ENCODE data around the gene PRXL2B. TPM values are rescaled to one million over a fixed set of nuclear protein-coding genes. Genes with fewer than 3 reads are reported as not detected.

Gene PRXL2B
- total RNA-seq, 1 donor from 2014 or later = 12.7 TPM

- no peak for ATAC-seq
Observed at GRCh38 chr1:2601721-2602303, 15.2 kb downstream of the PRXL2B start.

GRCh38 chr1:2602311-2602835, 15.8 kb downstream of the PRXL2B start:
- ATAC-seq = no peak

GRCh38 chr1:2602866-2603520, 16.4 kb downstream of the PRXL2B start:
- ATAC-seq = no peak

- ATAC-seq = no peak
Observed at GRCh38 chr1:2603521-2604155, 17.1 kb downstream of the PRXL2B start.

- ATAC-seq = no peak
Observed at GRCh38 chr1:2604156-2604843, 17.7 kb downstream of the PRXL2B start.

GRCh38 chr1:2604844-2605508, 18.4 kb downstream of the PRXL2B start:
- no peak for ATAC-seq

GRCh38 chr1:2605509-2606395, 19.2 kb downstream of the PRXL2B start:
- ATAC-seq = no peak

- no peak for ATAC-seq
Observed at GRCh38 chr1:2606396-2606880, 19.9 kb downstream of the PRXL2B start.

- no peak for ATAC-seq
Observed at GRCh38 chr1:2606881-2607621, 20.5 kb downstream of the PRXL2B start.

- no peak for ATAC-seq
Observed at GRCh38 chr1:2607641-2608091, 21.1 kb downstream of the PRXL2B start.

GRCh38 chr1:2609319-2610035, 22.9 kb downstream of the PRXL2B start:
- ATAC-seq = no peak

GRCh38 chr1:2610036-2610959, 23.7 kb downstream of the PRXL2B start:
- no peak for ATAC-seq

- ATAC-seq = peak; percentile 68
Observed at GRCh38 chr1:2611031-2611501, 24.5 kb downstream of the PRXL2B start.

- no peak for ATAC-seq
Observed at GRCh38 chr1:2611621-2612437, 25.3 kb downstream of the PRXL2B start.

GRCh38 chr1:2612591-2613365, 26.2 kb downstream of the PRXL2B start:
- no peak for ATAC-seq

- ATAC-seq = no peak
Observed at GRCh38 chr1:2614145-2614544, 27.6 kb downstream of the PRXL2B start.

- ATAC-seq = no peak
Observed at GRCh38 chr1:2617971-2618470, 31.4 kb downstream of the PRXL2B start.
